ENCODE data around the gene TM7SF2.

The TM7SF2 gene

DNA sequence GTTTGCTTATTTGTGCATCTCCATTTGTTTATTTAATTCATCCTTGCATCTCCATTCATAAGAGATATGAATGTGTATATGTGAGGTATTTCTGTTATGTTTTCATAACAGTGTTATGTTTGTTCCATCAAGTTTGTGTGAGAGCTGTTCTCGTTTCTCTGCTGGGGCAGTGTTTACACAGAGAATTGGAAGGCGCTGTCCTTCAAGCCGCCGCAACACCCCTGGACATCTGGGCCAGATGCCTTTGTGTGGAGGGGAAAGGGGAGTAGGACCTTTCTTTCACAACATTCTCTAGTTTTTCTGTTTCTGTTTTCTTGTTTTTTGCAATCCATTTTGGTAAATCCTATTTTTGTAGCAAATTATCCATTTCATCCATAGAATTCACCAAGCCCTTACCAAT is 7.0 kb upstream of the TM7SF2 start:
- TF ChIP-seq, protein P1, sequence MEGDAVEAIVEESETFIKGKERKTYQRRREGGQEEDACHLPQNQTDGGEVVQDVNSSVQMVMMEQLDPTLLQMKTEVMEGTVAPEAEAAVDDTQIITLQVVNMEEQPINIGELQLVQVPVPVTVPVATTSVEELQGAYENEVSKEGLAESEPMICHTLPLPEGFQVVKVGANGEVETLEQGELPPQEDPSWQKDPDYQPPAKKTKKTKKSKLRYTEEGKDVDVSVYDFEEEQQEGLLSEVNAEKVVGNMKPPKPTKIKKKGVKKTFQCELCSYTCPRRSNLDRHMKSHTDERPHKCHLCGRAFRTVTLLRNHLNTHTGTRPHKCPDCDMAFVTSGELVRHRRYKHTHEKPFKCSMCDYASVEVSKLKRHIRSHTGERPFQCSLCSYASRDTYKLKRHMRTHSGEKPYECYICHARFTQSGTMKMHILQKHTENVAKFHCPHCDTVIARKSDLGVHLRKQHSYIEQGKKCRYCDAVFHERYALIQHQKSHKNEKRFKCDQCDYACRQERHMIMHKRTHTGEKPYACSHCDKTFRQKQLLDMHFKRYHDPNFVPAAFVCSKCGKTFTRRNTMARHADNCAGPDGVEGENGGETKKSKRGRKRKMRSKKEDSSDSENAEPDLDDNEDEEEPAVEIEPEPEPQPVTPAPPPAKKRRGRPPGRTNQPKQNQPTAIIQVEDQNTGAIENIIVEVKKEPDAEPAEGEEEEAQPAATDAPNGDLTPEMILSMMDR (conservative IDR thresholded peaks at IDR 0.05; ENCODE audit: low read depth): no peak
- ChIA-PET POLR2A (ENCODE audit: low non-redundant PET) (no interaction called here), CTCF (interaction anchor here (0.6 to 0.7 kb wide), 3 partner anchors 15 to 98 kb away, joined by 3 read pairs; partner anchors contain the start of gene FAU)
- H3K27ac ChIP-seq: no peak overlapping the region
- no peak for DNase-seq (ENCODE audit: low spot score)

DNA sequence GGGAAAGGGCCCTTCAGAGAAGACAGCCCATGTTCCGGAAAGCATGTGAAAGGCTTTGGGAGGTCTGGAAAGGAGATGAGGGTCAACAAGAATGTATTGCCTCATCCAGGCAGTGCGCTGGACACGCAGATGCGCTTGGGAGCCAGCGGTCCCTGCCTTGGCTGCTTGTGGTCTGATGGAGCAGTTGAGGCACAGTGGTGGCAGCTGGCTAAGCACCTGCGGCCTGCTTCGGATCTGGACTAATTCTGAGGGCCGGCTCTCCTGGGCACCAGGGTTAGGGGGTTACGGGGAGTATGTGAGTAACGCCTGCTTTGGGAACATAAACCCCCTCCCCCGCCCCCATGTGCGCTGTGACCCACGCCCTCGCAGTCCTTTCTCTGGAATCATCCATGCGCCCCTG is 4.6 kb upstream of the TM7SF2 start:
- ChIA-PET POLR2A (ENCODE audit: low non-redundant PET) (no interaction called here), CTCF (no interaction called here)
- DNase-seq (ENCODE audit: low spot score): no peak
- TF ChIP-seq, protein P1 (conservative IDR thresholded peaks at IDR 0.05; ENCODE audit: low read depth): no peak
- H3K27ac ChIP-seq: no peak overlapping the region

DNA sequence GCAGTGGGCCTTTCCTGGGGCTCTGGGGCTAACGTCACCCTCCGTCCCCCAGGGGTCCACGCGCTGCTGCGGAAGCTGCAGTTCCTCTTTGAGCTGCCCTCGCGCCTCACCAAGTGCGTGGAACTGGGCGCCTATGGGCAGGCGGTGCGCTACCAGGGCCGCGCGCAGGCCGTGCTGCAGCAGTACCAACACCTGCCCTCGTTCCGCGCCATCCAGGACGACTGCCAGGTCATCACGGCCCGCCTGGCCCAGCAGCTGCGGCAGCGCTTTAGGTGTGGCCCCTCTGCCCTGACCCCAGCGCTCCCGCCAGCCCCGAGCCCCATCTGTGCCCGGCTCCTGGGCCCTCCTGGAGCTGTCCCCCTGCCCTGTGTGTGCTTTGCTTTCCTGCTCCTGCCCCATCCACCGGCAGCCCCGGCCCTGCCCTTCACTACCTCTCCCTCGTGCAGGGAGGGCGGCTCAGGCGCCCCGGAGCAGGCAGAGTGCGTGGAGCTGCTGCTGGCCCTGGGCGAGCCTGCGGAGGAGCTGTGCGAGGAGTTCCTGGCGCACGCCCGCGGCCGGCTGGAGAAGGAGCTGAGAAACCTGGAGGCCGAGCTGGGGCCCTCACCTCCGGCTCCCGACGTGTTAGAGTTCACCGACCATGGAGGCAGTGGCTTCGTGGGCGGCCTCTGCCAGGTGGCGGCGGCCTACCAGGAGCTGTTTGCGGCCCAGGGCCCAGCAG is 3.8 kb upstream of the TM7SF2 start:
- ChIA-PET POLR2A (ENCODE audit: low non-redundant PET) (interaction anchor here (0.5 kb wide), 1 partner anchor 154 kb away, joined by 3 read pairs; no protein-coding TSS in a partner anchor), CTCF (interaction anchor here (0.5 to 1.1 kb wide), 4 partner anchors 10 to 393 kb away, joined by 3 read pairs; partner anchors contain the start of gene EHD1)
- no peak overlapping the region for H3K27ac ChIP-seq
- TF ChIP-seq, protein P1 (conservative IDR thresholded peaks at IDR 0.05; ENCODE audit: low read depth): no peak
- DNase-seq (ENCODE audit: low spot score): no peak

DNA sequence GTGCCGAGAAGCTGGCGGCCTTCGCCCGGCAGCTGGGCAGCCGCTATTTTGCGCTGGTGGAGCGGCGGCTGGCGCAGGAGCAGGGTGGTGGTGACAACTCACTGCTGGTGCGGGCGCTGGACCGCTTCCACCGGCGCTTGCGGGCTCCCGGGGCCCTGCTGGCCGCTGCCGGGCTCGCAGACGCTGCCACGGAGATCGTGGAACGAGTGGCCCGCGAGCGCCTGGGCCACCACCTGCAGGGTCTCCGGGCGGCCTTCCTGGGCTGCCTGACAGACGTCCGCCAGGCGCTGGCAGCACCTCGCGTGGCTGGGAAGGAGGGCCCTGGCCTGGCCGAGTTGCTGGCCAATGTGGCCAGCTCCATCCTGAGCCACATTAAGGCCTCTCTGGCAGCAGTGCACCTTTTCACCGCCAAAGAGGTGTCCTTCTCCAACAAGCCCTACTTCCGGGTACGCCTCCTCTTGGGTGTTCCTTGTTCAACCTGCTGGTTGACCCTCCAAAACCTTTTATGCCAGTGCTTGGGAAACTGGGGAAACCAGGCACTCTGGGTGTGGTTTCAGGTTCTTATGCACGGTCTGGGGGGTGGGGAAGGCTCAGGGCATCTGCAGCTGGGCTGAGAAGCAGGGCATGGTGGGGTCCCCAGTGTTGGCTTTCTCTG is 3.1 kb upstream of the TM7SF2 start:
- DNase-seq (ENCODE audit: low spot score): no peak
- ChIA-PET POLR2A (ENCODE audit: low non-redundant PET) (no interaction called here), CTCF (interaction anchor here (0.5 to 1.1 kb wide), 6 partner anchors 8 to 392 kb away, joined by 3 to 5 read pairs (median 3); partner anchors contain the start of gene EHD1)
- TF ChIP-seq, protein P1 (conservative IDR thresholded peaks at IDR 0.05; ENCODE audit: low read depth): no peak
- peak overlapping the region; percentile 86 for H3K27ac ChIP-seq

DNA sequence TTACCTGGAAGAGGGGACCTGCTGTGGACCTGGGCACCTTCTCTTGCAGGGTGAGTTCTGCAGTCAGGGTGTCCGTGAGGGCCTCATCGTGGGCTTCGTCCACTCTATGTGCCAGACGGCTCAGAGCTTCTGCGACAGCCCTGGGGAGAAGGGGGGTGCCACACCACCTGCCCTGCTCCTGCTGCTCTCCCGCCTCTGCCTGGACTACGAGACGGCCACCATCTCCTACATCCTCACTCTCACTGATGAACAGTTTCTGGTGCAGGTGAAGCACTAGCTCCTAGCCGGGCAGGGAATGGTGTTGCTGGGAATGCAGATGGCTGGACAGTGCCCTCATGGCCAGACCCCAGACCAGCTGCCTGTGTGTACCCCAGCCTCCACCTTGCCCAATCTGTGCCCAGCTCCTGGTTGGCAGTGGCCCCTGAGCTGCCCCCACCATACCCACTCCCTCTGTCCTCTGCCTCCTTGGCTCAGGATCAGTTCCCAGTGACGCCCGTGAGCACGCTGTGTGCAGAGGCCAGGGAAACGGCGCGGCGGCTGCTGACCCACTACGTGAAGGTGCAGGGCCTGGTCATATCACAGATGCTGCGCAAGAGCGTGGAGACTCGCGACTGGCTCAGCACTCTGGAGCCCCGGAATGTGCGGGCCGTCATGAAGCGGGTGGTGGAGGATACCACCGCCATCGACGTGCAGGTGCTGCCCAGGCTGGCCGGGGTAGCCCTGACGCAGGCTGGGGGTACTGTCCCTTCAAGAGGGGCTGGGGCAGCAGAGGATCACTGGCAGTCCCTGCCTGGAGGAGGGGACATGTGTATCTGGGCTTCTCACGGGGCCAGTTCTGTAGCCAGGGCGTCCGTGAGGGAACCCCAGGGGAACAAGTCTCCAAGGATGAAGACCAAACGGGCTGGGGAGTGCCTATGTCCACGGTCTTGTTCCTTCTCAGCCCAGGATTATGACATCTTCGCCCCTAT is 2.2 kb upstream of the TM7SF2 start:
- CTCF ChIA-PET: interaction anchor here (0.5 to 1.3 kb wide), 15 partner anchors 8 to 750 kb away, joined by 3 to 13 read pairs (median 4); partner anchors contain the start of genes CDC42EP2, FAU and MRPL49
- H3K27ac ChIP-seq: peak overlapping the region; percentile 86
- no peak for DNase-seq (ENCODE audit: low spot score)
- POLR2A ChIA-PET (ENCODE audit: low non-redundant PET): no interaction called here
- TF ChIP-seq, protein P1 (conservative IDR thresholded peaks at IDR 0.05; ENCODE audit: low read depth): no peak
